Natural killer cell (primary cell): Measurements from ENCODE around the gene FZD2. TPM values are rescaled to one million over a fixed set of nuclear protein-coding genes. Genes with fewer than 3 reads are reported as not detected.

Source experiments
- ATAC-seq, 3 donors: fragments of 150-1000 bp in 2 of 3; fragments of 200-7000 bp in 1 of 3; cut with Tn5 transposase; 1 replicate in 1 of 3; 2 replicates in 2 of 3; pipeline ENCODE4 v1.10.0; 2021; ENCODE audit warnings: mild to moderate bottlenecking in 2 of 3, moderate library complexity in 2 of 3
- DNase-seq, 2 donors: peaks; one replicate each; pipeline versions ENCODE4 v3.0.0 to v3.0.0-alpha.2; 2013 to 2021; ENCODE audit warnings: mixed read lengths in 1 of 2
- H3K27ac ChIP-seq: one replicate; pipeline ENCODE4 v1.5.1; 2013; ENCODE audit warnings: mild to moderate bottlenecking, low read length
- H3K27me3 ChIP-seq: one replicate; pipeline ENCODE4 v1.6.1; 2013; ENCODE audit warnings: low read length; ENCODE audit not compliant: control insufficient read depth, insufficient read depth
- H3K36me3 ChIP-seq: one replicate; pipeline ENCODE4 v1.6.1; 2013; ENCODE audit warnings: low read length; ENCODE audit not compliant: control insufficient read depth, insufficient read depth
- H3K4me1 ChIP-seq: one replicate; pipeline ENCODE4 v1.6.1; 2013; ENCODE audit warnings: low read length; ENCODE audit not compliant: control insufficient read depth, insufficient read depth
- H3K4me3 ChIP-seq: one replicate; pipeline ENCODE4 v1.5.1; 2013; ENCODE audit warnings: low read length
- H3K9me3 ChIP-seq: one replicate; pipeline ENCODE4 v1.6.1; 2013; ENCODE audit warnings: low read length; ENCODE audit not compliant: control insufficient read depth, insufficient read depth
- H3K27ac Mint-ChIP-seq, 2 donors: one replicate each; pipeline ENCODE4 v1.8.0; 2022; ENCODE audit warnings: mild to moderate bottlenecking in 2 of 2, mixed read lengths in 2 of 2, moderate library complexity in 1 of 2
- H3K27me3 Mint-ChIP-seq, 2 donors: one replicate each; pipeline ENCODE4 v1.8.0; 2022; ENCODE audit warnings: low read depth in 2 of 2, mixed read lengths in 2 of 2
- H3K36me3 Mint-ChIP-seq: one replicate; pipeline ENCODE4 v1.8.0; 2022; ENCODE audit warnings: mixed read lengths
- H3K4me1 Mint-ChIP-seq, 2 donors: one replicate each; pipeline ENCODE4 v1.8.0; 2022; ENCODE audit warnings: mixed read lengths in 2 of 2
- H3K4me3 Mint-ChIP-seq: one replicate; pipeline ENCODE4 v1.8.0; 2022; ENCODE audit warnings: mild to moderate bottlenecking, moderate library complexity, mixed read lengths
- H3K9me3 Mint-ChIP-seq, 2 donors: one replicate each; pipeline ENCODE4 v1.8.0; 2022; ENCODE audit warnings: mixed read lengths in 2 of 2
- CTCF ChIP-seq: fragments of 200-600 bp; IDR thresholded peaks from one replicate; pipeline ENCODE4 v1.8.0; 2022; ENCODE audit warnings: antibody characterized with exemption
- WGBS: methylation state at CpG from one replicate; pipeline ENCODE4 v1.1.7; 2013; ENCODE audit warnings: missing lambda C conversion rate; ENCODE audit not compliant: insufficient coverage; 5-methylcytosine and 5-hydroxymethylcytosine counted together
- intact Hi-C: fragments of 100-400 bp; cut with micrococcal nuclease; formaldehyde crosslinking; loops from one replicate; pipeline ENCODE4 v1.14.2; 2022
- total RNA-seq, 4 donors: library from RNA; stranded (reverse); fragments of 120-200 nt in 1 of 4; gene quantifications; one replicate each; pipeline versions ENCODE4 v1.2.3 to v1.2.4, GENCODE V29; 2013 to 2022

The FZD2 gene
- total RNA-seq, 3 donors from 2014 or later (not counting 1 experiment from before 2014, with no cell fraction given): 0.27 to 0.55 (median 0.33) TPM

- ATAC-seq: no peak
- Mint-ChIP-seq H3K27me3 (peaks cover 6 to 22% of the 10 kb centered on the region in 2 donors), H3K36me3 (no peaks in the 10 kb centered on the region), H3K27ac (no peak overlapping the region), H3K4me1 (no peaks in the 10 kb centered on the region), H3K4me3 (no peak overlapping the region), H3K9me3 (no peaks in the 10 kb centered on the region)
- H3K27me3 ChIP-seq: no peaks in the 10 kb centered on the region
- intact Hi-C loops: no loop called here
- peaks cover 3% of the 10 kb centered on the region for H3K4me1 ChIP-seq
- no peak overlapping the region for H3K27ac ChIP-seq
- no peak overlapping the region for H3K4me3 ChIP-seq
- no peak for TF ChIP-seq CTCF
- 17% methylated on average over 2 of the region's 4 CpGs for WGBS
- H3K36me3 ChIP-seq: no peaks in the 10 kb centered on the region
- DNase-seq: no peak
- no peaks in the 10 kb centered on the region for H3K9me3 ChIP-seq
Measured at GRCh38 chr17:44546671-44547606, 10.3 kb upstream of the FZD2 start.

- H3K27ac ChIP-seq: no peak overlapping the region
- intact Hi-C loops: no loop called here
Measured at GRCh38 chr17:44547625-44548267, 9.5 kb upstream of the FZD2 start.

GRCh38 chr17:44548376-44549230 is 8.7 kb upstream of the FZD2 start:
- H3K36me3 ChIP-seq: no peaks in the 10 kb centered on the region
- peaks cover 3% of the 10 kb centered on the region for H3K4me1 ChIP-seq
- no peak overlapping the region for H3K4me3 ChIP-seq
- no peak for TF ChIP-seq CTCF
- Mint-ChIP-seq H3K4me3 (no peak overlapping the region), H3K4me1 (no peaks in the 10 kb centered on the region), H3K27me3 (peaks cover 13 to 28% of the 10 kb centered on the region in 2 donors), H3K36me3 (no peaks in the 10 kb centered on the region), H3K27ac (no peak overlapping the region), H3K9me3 (no peaks in the 10 kb centered on the region)
- no peaks in the 10 kb centered on the region for H3K9me3 ChIP-seq
- no peak overlapping the region for H3K27ac ChIP-seq
- intact Hi-C loops: no loop called here
- WGBS: 70% methylated on average over 3 of the region's 3 CpGs
- no peak for DNase-seq
- no peaks in the 10 kb centered on the region for H3K27me3 ChIP-seq
- ATAC-seq: no peak

More at GRCh38 chr17:44547625-44548267, 9.5 kb upstream of the FZD2 start:
- no peak for TF ChIP-seq CTCF
- Mint-ChIP-seq H3K36me3 (no peaks in the 10 kb centered on the region), H3K4me3 (no peak overlapping the region), H3K4me1 (no peaks in the 10 kb centered on the region), H3K27me3 (peaks cover 13 to 30% of the 10 kb centered on the region in 2 donors), H3K9me3 (no peaks in the 10 kb centered on the region), H3K27ac (no peak overlapping the region)
- Histone ChIP-seq H3K36me3 (no peaks in the 10 kb centered on the region), H3K4me1 (peaks cover 3% of the 10 kb centered on the region), H3K9me3 (no peaks in the 10 kb centered on the region), H3K27me3 (no peaks in the 10 kb centered on the region), H3K4me3 (no peak overlapping the region)
- DNase-seq (no peak), ATAC-seq (no peak)
- 97% methylated on average over 3 of the region's 4 CpGs for WGBS
